Measurements from ENCODE around the gene PEBP1. TPM values are rescaled to one million over a fixed set of nuclear protein-coding genes. Genes with fewer than 3 reads are reported as not detected.
A peak's percentile ranks its signal among the peaks of the same experiment; 100 is the strongest.

The PEBP1 gene
- total RNA-seq = 445 and 494 TPM in 2 replicates

DNA sequence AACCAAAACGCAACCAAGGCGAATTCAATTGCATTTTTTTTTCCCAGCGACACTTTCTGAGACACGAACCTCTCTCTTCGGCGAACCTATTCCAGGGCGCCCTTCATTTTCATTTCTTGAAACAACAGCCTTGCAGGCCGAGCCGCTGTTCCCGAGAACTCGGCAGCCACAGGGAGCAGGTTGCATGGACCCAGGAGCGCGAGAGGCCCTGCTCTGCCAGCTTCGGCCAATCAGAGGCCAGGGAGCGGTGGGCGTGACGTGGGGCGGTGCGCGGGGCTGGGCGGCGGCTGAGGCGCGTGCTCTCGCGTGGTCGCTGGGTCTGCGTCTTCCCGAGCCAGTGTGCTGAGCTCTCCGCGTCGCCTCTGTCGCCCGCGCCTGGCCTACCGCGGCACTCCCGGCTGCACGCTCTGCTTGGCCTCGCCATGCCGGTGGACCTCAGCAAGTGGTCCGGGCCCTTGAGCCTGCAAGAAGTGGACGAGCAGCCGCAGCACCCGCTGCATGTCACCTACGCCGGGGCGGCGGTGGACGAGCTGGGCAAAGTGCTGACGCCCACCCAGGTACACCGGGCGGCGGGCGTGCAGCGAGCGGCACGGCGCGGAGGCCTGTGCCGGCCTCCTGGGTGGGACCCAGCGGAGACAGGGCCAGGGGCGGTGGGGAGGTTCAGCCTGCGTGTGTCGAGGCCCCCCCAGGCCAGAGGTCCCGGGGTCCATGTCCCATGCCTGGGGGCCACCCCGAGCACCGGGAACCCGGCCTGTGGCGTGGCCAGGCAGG lies at the start of gene PEBP1:
PEBP1 (plus strand) TSS at position 337 of the 771 bp plus-strand sequence; CDS start at position 423, 86 bp downstream.
- TF ChIP-seq, protein P1, sequence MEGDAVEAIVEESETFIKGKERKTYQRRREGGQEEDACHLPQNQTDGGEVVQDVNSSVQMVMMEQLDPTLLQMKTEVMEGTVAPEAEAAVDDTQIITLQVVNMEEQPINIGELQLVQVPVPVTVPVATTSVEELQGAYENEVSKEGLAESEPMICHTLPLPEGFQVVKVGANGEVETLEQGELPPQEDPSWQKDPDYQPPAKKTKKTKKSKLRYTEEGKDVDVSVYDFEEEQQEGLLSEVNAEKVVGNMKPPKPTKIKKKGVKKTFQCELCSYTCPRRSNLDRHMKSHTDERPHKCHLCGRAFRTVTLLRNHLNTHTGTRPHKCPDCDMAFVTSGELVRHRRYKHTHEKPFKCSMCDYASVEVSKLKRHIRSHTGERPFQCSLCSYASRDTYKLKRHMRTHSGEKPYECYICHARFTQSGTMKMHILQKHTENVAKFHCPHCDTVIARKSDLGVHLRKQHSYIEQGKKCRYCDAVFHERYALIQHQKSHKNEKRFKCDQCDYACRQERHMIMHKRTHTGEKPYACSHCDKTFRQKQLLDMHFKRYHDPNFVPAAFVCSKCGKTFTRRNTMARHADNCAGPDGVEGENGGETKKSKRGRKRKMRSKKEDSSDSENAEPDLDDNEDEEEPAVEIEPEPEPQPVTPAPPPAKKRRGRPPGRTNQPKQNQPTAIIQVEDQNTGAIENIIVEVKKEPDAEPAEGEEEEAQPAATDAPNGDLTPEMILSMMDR (conservative IDR thresholded peaks at IDR 0.05; ENCODE audit: low read depth, low read length) = no peak
- DNase-seq (ENCODE audit: low read depth) = no peak
- H3K4me3 ChIP-seq (ENCODE audit: low read depth, low read length) = peak within 1 kb of the TSS; percentile 94

DNA sequence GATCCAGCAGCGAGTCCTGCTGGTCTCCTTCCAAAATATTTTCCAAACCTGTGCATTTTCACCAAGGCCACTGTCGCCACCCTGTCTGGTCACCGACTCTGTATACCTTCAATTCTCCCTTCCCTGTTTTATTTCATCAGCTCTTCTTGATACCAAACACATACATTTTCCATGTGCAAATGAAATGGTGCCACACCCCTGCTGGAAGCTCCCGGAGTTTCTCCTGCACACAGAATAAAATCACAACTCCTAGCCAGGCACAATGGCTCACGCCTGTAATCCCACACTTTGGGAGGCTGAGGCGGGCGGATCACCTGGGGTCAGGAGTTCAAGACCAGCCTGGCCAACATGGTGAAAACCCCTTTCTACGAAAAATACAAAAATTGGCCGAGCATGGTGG lies 46.1 kb upstream of the PEBP1 start:
- TF ChIP-seq, protein P1 (conservative IDR thresholded peaks at IDR 0.05; ENCODE audit: low read depth, low read length) = no peak

DNA sequence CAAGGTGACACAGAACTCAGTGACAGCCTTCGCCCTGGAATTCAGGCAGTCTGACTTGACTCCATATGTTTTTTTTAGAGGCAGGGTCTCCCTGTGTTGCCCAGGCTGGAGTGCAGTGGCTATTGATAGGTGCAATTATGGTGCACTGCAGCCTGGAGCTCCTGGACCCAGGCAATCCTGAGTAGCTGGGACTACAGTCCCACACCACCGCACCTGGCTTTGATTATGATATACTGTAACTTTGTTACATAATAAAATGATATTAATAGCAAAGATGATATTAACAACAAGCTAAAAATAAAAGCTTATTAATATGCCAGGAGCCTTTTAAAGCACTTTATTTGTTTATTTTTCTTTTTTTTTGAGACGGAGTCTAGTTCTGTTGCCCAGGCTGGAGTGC lies 41.9 kb upstream of the PEBP1 start:
- no peak overlapping the region for H3K4me3 ChIP-seq (ENCODE audit: low read depth, low read length)
- TF ChIP-seq, protein P1 (conservative IDR thresholded peaks at IDR 0.05; ENCODE audit: low read depth, low read length) = no peak

More for the DNA sequence above, 46.1 kb upstream of the PEBP1 start:
- H3K4me3 ChIP-seq (ENCODE audit: low read depth, low read length) = no peak overlapping the region
- DNase-seq (ENCODE audit: low read depth) = no peak

DNA sequence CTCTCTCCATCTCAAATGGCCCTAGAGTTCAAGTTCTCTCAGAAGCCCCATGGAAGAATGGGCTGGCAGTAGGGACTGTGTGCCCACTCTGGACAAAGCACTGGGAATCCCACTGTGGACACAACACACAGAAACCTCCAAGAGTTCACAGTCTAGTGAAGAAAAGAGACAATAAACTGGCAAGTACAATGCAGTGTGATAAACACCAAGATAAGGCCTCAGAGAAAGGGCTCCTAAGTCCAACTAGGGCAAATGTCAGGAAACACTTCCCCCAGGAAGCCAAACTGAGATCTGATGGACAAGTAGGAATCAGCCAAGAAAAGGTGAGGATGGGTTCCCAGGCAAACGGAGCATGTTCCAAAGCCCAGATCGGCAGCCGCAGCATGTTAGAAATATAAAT lies 37.5 kb upstream of the PEBP1 start:
- TF ChIP-seq, protein P1 (conservative IDR thresholded peaks at IDR 0.05; ENCODE audit: low read depth, low read length) = no peak
- DNase-seq (ENCODE audit: low read depth) = no peak
- no peak overlapping the region for H3K4me3 ChIP-seq (ENCODE audit: low read depth, low read length)

More for the DNA sequence above, 41.9 kb upstream of the PEBP1 start:
- no peak for DNase-seq (ENCODE audit: low read depth)

DNA sequence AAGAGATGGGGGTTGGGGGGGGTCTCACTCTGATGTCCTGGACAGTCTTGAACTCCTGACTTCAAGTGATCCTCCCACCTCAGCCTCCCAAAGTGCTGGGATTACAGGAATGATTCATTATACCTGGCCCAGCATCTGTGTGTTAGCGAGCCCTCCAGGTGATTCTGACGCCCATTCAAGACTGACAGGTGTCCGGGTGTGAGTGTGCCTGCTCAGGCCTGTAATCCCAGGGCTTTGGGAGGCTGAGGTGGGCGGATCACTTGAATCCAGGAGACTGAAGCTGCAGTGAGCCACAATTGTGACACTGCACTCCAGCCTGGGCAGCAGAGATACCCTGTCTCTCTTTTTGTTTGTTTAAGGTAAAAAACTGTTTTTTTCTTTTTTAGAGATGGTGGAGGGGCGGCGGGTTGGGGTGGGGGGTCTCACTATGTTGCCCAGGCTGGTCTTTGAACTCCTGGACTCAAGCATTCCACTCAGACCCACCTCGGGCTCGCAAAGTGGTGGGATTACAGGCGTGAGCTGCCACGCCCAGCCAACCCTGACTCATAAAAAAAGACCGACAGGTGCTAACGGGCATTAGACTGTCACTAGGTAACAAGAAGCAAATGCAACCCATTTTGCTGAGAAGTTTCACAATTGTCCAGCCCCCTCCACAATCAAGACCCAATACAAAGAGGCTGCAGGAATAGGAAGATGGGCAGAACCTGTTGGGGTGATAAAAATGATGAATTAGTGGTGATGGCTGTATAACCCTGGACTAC lies 36.8 kb upstream of the PEBP1 start:
- TF ChIP-seq, protein P1 (conservative IDR thresholded peaks at IDR 0.05; ENCODE audit: low read depth, low read length) = no peak
- no peak overlapping the region for H3K4me3 ChIP-seq (ENCODE audit: low read depth, low read length)
- no peak for DNase-seq (ENCODE audit: low read depth)

DNA sequence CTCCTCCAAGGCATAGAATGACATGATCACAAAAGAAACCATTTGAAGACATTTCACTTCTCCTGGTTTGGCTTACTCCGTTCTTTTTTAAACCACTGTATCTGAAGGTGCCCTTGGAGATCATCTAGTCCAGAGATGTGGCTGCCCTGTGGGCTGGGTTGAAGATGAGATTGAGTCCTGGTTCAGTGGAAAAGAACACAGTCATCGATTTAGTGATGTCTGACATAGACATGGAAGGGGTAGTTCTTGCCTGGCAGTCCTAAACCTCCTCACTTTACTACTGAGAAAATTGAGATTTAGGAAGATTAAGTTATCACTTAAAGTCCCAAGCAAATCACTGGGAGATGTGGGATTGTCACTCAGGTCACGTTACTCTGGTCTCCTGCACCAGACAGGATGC lies 34.9 kb upstream of the PEBP1 start:
- DNase-seq (ENCODE audit: low read depth) = no peak
- TF ChIP-seq, protein P1 (conservative IDR thresholded peaks at IDR 0.05; ENCODE audit: low read depth, low read length) = no peak
- no peak overlapping the region for H3K4me3 ChIP-seq (ENCODE audit: low read depth, low read length)
